HFF-Myc (cell line): ENCODE measurements around the gene KAZALD1.
A peak's percentile ranks its signal among the peaks of the same experiment; 100 is the strongest.

Experiments used
- DNase-seq: peaks from one replicate; pipeline ENCODE4 v3.0.0-alpha.2; 2011; ENCODE audit warnings: low read depth; ENCODE audit errors: extremely low read depth
- H3K4me3 ChIP-seq: replicated peaks from 2 replicates; pipeline ENCODE4 v1.5.1; 2011; ENCODE audit warnings: low read depth, mild to moderate bottlenecking, control low read depth, low read length
- TF ChIP-seq, protein P1 (sequence below): IDR thresholded peaks from 2 replicates; pipeline ENCODE4 v1.5.1; 2012; ENCODE audit warnings: mild to moderate bottlenecking, low read depth, low read length, control low read depth; ENCODE audit errors: missing control alignments

The KAZALD1 gene

GRCh38 chr10:101047268-101047667 lies 14.5 kb upstream of the KAZALD1 start:
- TF ChIP-seq, protein P1, sequence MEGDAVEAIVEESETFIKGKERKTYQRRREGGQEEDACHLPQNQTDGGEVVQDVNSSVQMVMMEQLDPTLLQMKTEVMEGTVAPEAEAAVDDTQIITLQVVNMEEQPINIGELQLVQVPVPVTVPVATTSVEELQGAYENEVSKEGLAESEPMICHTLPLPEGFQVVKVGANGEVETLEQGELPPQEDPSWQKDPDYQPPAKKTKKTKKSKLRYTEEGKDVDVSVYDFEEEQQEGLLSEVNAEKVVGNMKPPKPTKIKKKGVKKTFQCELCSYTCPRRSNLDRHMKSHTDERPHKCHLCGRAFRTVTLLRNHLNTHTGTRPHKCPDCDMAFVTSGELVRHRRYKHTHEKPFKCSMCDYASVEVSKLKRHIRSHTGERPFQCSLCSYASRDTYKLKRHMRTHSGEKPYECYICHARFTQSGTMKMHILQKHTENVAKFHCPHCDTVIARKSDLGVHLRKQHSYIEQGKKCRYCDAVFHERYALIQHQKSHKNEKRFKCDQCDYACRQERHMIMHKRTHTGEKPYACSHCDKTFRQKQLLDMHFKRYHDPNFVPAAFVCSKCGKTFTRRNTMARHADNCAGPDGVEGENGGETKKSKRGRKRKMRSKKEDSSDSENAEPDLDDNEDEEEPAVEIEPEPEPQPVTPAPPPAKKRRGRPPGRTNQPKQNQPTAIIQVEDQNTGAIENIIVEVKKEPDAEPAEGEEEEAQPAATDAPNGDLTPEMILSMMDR: no peak
- no peak overlapping the region for H3K4me3 ChIP-seq
- DNase-seq: no peak

DNA sequence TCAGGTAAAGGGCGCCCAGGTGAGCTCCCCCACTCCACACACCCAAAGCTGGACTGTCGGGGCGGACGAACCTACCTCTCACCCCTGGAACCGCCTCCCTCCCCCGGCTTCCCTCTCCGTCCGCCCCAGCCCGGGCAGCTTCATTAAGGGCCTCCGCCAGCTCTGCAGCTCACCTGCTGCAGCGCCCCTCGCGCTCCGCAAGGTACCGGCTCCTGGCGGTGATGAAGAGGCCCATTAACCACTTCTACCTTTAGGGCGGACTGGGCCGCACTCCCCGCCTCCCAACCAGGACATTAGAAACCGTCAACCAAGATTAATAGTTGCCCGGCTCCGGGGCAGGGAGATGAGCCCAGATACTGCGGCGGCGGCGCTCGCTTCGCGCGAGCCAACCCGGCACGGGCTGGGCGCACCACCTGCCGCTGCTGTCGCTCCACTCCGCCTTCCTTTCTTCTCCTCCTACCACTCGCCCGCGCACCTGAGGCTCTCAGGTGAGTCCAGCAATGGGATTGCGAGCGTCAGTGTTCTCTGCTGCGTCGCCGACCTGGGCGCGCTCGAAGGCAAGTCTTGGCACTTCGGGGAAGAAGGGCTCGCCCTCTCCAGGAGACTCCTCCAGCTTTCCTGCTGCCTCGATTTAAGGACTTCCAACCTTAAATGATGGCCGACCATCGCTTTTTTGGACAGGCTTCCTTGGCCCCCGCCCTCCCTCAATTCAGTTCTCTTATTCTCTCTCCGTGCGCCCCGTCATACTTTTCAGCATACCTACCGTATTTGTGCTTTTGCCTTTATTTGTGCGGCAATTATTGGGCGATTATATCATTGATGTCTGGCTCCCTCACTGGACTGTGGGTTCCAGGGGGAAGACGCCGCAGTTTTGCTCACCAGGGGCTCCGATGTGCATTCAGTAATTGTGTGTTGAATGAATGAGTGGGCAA lies 13.6 kb upstream of the KAZALD1 start:
- DNase-seq: no peak
- no peak overlapping the region for H3K4me3 ChIP-seq
- TF ChIP-seq, protein P1: no peak

GRCh38 chr10:101050208-101051069 lies 11.3 kb upstream of the KAZALD1 start:
- H3K4me3 ChIP-seq: no peak overlapping the region
- DNase-seq: no peak
- TF ChIP-seq, protein P1: peak; percentile 91

- TF ChIP-seq, protein P1: no peak
- DNase-seq: no peak
- no peak overlapping the region for H3K4me3 ChIP-seq
These were observed 9.5 kb upstream of the KAZALD1 start for GRCh38 chr10:101052285-101052684.

GRCh38 chr10:101053516-101053915 lies 8.3 kb upstream of the KAZALD1 start:
- TF ChIP-seq, protein P1: no peak
- H3K4me3 ChIP-seq: no peak overlapping the region
- no peak for DNase-seq

GRCh38 chr10:101054351-101054750 lies 7.4 kb upstream of the KAZALD1 start:
- H3K4me3 ChIP-seq: no peak overlapping the region
- TF ChIP-seq, protein P1: no peak
- no peak for DNase-seq
